B cell (primary cell): Measurements from ENCODE around the gene CDHR5. TPM values are rescaled to one million over a fixed set of nuclear protein-coding genes. Genes with fewer than 3 reads are reported as not detected.
"Not testable (repeated sequence)": the region's sequence is repeated elsewhere in the genome, so short reads cannot be mapped to it uniquely, and the experiment has no call there.

Experiments used
- ATAC-seq: fragments of 200-7000 bp; cut with Tn5 transposase; one replicate; pipeline ENCODE4 v1.10.0; 2021; ENCODE audit warnings: low read depth, mild to moderate bottlenecking, moderate number of reproducible peaks, moderate library complexity
- CTCF ChIA-PET: fragments of 350-600 bp; sonication (Branson Sonifier 250); formaldehyde crosslinking; loops from one replicate; lab custom pipeline; 2021; ENCODE audit warnings: antibody characterized with exemption, inconsistent platforms; lab: Charles Lee
- POLR2A ChIA-PET: fragments of 350-600 bp; sonication (Branson Sonifier 250); formaldehyde crosslinking; loops from one replicate; lab custom pipeline; 2021; ENCODE audit warnings: antibody characterized with exemption; lab: Charles Lee
- DNase-seq: peaks from one replicate; pipeline ENCODE4 v3.0.0; 2013
- H2AFZ ChIP-seq: 2 replicates; pipeline ENCODE4 v1.6.1; 2012; ENCODE audit warnings: mild to moderate bottlenecking, low read depth, low read length; ENCODE audit not compliant: insufficient read depth, poor library complexity, severe bottlenecking
- H3K27ac ChIP-seq, 2 donors: 1 replicate in 1 of 2; 2 replicates in 1 of 2; pipeline ENCODE4 v1.5.1; 2012 to 2013; ENCODE audit warnings: low read length in 2 of 2, mild to moderate bottlenecking in 2 of 2, moderate library complexity in 1 of 2
- H3K27me3 ChIP-seq, 4 experiments: fragments of 200-600 bp in 1 of 4; sonication (generic) in 1 of 4; replicated peaks in 1 of 4; 1 replicate in 2 of 4; 2 replicates in 2 of 4; pipeline versions ENCODE4 v1.6.1 to v1.7.0; 2013 to 2016; ENCODE audit warnings: low read length in 3 of 4, mild to moderate bottlenecking in 2 of 4, mixed read lengths in 1 of 4, moderate library complexity in 1 of 4; ENCODE audit not compliant: insufficient read depth in 4 of 4, control insufficient read depth in 3 of 4; ENCODE audit errors: control extremely low read depth in 1 of 4
- H3K36me3 ChIP-seq, 2 experiments: replicated peaks in 1 of 2; 1 replicate in 1 of 2; 2 replicates in 1 of 2; pipeline versions ENCODE4 v1.6.1 to v1.7.1; 2013; ENCODE audit warnings: low read length in 1 of 2; ENCODE audit not compliant: insufficient read depth in 2 of 2, control insufficient read depth in 1 of 2; ENCODE audit errors: control extremely low read depth in 1 of 2, extremely low read depth in 1 of 2
- H3K4me1 ChIP-seq, 2 donors: fragments of 200-600 bp in 1 of 2; sonication (generic) in 1 of 2; 1 replicate in 1 of 2; 2 replicates in 1 of 2; pipeline versions ENCODE4 v1.5.1 to v1.6.1; 2013 to 2017; ENCODE audit warnings: low read length in 2 of 2; ENCODE audit not compliant: control insufficient read depth in 2 of 2, insufficient read depth in 2 of 2
- H3K4me2 ChIP-seq: replicated peaks from 2 replicates; pipeline ENCODE3; 2012; ENCODE audit warnings: mild to moderate bottlenecking, low read depth, low read length; ENCODE audit not compliant: poor library complexity, severe bottlenecking
- H3K4me3 ChIP-seq, 5 experiments: fragments of 200-600 bp in 1 of 5; sonication (generic) in 1 of 5; 1 replicate in 3 of 5; 2 replicates in 2 of 5; pipeline versions ENCODE4 v1.5.1 to v1.7.0; 2011 to 2016; ENCODE audit warnings: low read length in 4 of 5, mild to moderate bottlenecking in 4 of 5, low read depth in 2 of 5, control low read depth in 1 of 5, moderate library complexity in 1 of 5; ENCODE audit not compliant: insufficient read depth in 1 of 5; ENCODE audit errors: control extremely low read depth in 1 of 5, extremely low read depth in 1 of 5
- H3K79me2 ChIP-seq: fragments of 200-600 bp; sonication (generic); one replicate; pipeline ENCODE4 v1.6.0; 2016; ENCODE audit warnings: low read length; ENCODE audit not compliant: control insufficient read depth, insufficient read depth
- H3K9ac ChIP-seq: fragments of 200-600 bp; sonication (generic); 2 replicates; pipeline ENCODE4 v1.6.1; 2017; ENCODE audit warnings: mild to moderate bottlenecking, low read length, moderate library complexity
- H3K9me3 ChIP-seq, 3 donors: one replicate each; pipeline versions ENCODE4 v1.6.1 to v1.7.1; 2013; ENCODE audit warnings: low read length in 2 of 3; ENCODE audit not compliant: control insufficient read depth in 2 of 3, insufficient read depth in 1 of 3; ENCODE audit errors: control extremely low read depth in 1 of 3
- H4K20me1 ChIP-seq: 2 replicates; pipeline ENCODE4 v1.6.0; 2012; ENCODE audit warnings: mild to moderate bottlenecking, low read length; ENCODE audit not compliant: insufficient read depth, control insufficient read depth, poor library complexity, severe bottlenecking
- H3K27ac Mint-ChIP-seq: one replicate; pipeline ENCODE4 v1.8.0; 2021; ENCODE audit warnings: mixed read lengths
- H3K27me3 Mint-ChIP-seq: one replicate; pipeline ENCODE4 v1.8.0; 2021; ENCODE audit warnings: mixed read lengths
- H3K4me1 Mint-ChIP-seq: one replicate; pipeline ENCODE4 v1.8.0; 2021; ENCODE audit warnings: mixed read lengths
- H3K4me3 Mint-ChIP-seq: one replicate; pipeline ENCODE4 v1.8.0; 2021; ENCODE audit warnings: mixed read lengths
- H3K9me3 Mint-ChIP-seq: one replicate; pipeline ENCODE4 v1.8.0; 2022; ENCODE audit warnings: mixed read lengths; ENCODE audit not compliant: insufficient read depth
- CTCF ChIP-seq: fragments of 200-600 bp; IDR thresholded peaks from one replicate; pipeline ENCODE4 v1.8.0; 2022; ENCODE audit warnings: antibody characterized with exemption, mild to moderate bottlenecking
- EZH2 ChIP-seq: IDR thresholded peaks from 2 replicates; pipeline ENCODE4 v1.6.1; 2012; ENCODE audit warnings: borderline replicate concordance, low read depth, mild to moderate bottlenecking, moderate library complexity, low read length; ENCODE audit not compliant: insufficient read depth, poor library complexity, severe bottlenecking
- WGBS: methylation state at CpG from one replicate; pipeline ENCODE4 v1.1.5; 2013; ENCODE audit warnings: missing lambda C conversion rate; ENCODE audit not compliant: insufficient coverage; 5-methylcytosine and 5-hydroxymethylcytosine counted together
- intact Hi-C: fragments of 100-400 bp; cut with micrococcal nuclease; formaldehyde crosslinking; loops from one replicate; pipeline ENCODE4 v1.10.0; 2022
- polyA plus RNA-seq: library from polyadenylated mRNA; depleted of rRNA; stranded (reverse); fragments of >200 nt; gene quantifications from 2 replicates; pipeline ENCODE4 v1.2.3, GENCODE V29; 2012
- total RNA-seq, 2 donors: library from RNA; stranded (reverse); fragments of 120-200 nt in 1 of 2; gene quantifications; 1 replicate in 1 of 2; 2 replicates in 1 of 2; pipeline versions ENCODE4 v1.2.3 to v1.2.4, GENCODE V29; 2013 to 2022

Gene CDHR5
- total and polyA plus RNA-seq, 2 donors (not counting 1 experiment from before 2014, with no cell fraction given), result 0.09 TPM; not detected in 1

GRCh38 chr11:655036-655726 lies 30.4 kb upstream of the CDHR5 start:
- Histone ChIP-seq H3K9me3 (no peaks in the 10 kb centered on the region), H3K27me3 (no peaks in the 10 kb centered on the region), H3K27ac (no peak overlapping the region), H3K9ac (no peak overlapping the region), H4K20me1 (no peaks in the 10 kb centered on the region), H3K79me2 (peaks cover 4% of the 10 kb centered on the region), H2AFZ (no peak overlapping the region), H3K4me3 (no peak overlapping the region), H3K36me3 (peaks cover 0 to 26% of the 10 kb centered on the region in 2 experiments), H3K4me1 (no peaks in the 10 kb centered on the region), H3K4me2 (no peak overlapping the region)
- Mint-ChIP-seq H3K4me1 (peaks cover 3% of the 10 kb centered on the region), H3K27ac (no peak overlapping the region), H3K9me3 (no peaks in the 10 kb centered on the region), H3K27me3 (no peaks in the 10 kb centered on the region), H3K4me3 (no peak overlapping the region)
- ChIA-PET CTCF (interaction anchor here (1.0 kb wide), 1 partner anchor 100 kb away, joined by 3 read pairs; no protein-coding TSS in a partner anchor), POLR2A (no interaction called here)
- intact Hi-C loops, result no loop called here
- 97% methylated on average over 23 of the region's 30 CpGs for WGBS
- no peak for TF ChIP-seq EZH2
- no peak for TF ChIP-seq CTCF
- ATAC-seq (no peak), DNase-seq (no peak)

GRCh38 chr11:654444-654843 lies 29.7 kb upstream of the CDHR5 start:
- H3K27me3 Mint-ChIP-seq, H3K4me3 ChIP-seq, H3K4me1 Mint-ChIP-seq, H3K9ac ChIP-seq, ATAC-seq, H2AFZ ChIP-seq, DNase-seq, H3K4me3 Mint-ChIP-seq, H3K79me2 ChIP-seq, H3K27ac ChIP-seq, H3K9me3 ChIP-seq, H4K20me1 ChIP-seq, H3K4me1 ChIP-seq, H3K27me3 ChIP-seq, H3K27ac Mint-ChIP-seq, H3K4me2 ChIP-seq, intact Hi-C loops, H3K9me3 Mint-ChIP-seq: not testable (repeated sequence)
- CTCF ChIA-PET, result interaction anchor here (0.5 to 0.6 kb wide), 2 partner anchors 15 to 1117 kb away, joined by 3 to 4 read pairs; no protein-coding TSS in a partner anchor
- POLR2A ChIA-PET, result interaction anchor here (0.7 kb wide), 1 partner anchor 96 kb away, joined by 5 read pairs; no protein-coding TSS in a partner anchor
- peaks cover 0 to 20% of the 10 kb centered on the region in 2 experiments for H3K36me3 ChIP-seq
- 92% methylated on average over 5 of the region's 12 CpGs for WGBS
